PFSK-1 (cell line): ENCODE results near the gene FAM98B.

Experiments used
- FOXP2 ChIP-seq: optimal IDR thresholded peaks from 2 replicates; pipeline ENCODE3; 2011; ENCODE audit warnings: borderline replicate concordance, control low read depth, inconsistent platforms; ENCODE audit not compliant: insufficient read depth; ENCODE audit errors: extremely low read length, extremely low read depth
- POLR2AphosphoS5 ChIP-seq: IDR thresholded peaks from 2 replicates; pipeline ENCODE4 v1.6.1; 2012; ENCODE audit warnings: low read depth, mild to moderate bottlenecking, control low read depth, low read length, moderate library complexity
- SIN3A ChIP-seq: IDR thresholded peaks from 2 replicates; pipeline ENCODE4 v1.6.1; 2012; ENCODE audit warnings: mild to moderate bottlenecking, low read length, moderate library complexity, borderline replicate concordance; ENCODE audit not compliant: insufficient read depth
- TAF1 ChIP-seq: IDR thresholded peaks from 2 replicates; pipeline ENCODE4 v1.6.1; 2012; ENCODE audit warnings: low read length, control low read depth, borderline replicate concordance; ENCODE audit not compliant: insufficient read depth
- TF ChIP-seq, protein P1 (sequence below), 2 experiments: IDR thresholded peaks; 2 replicates each; pipeline versions ENCODE4 v1.6.1 to v1.8.0; 2011 to 2012; ENCODE audit warnings: low read depth in 2 of 2, low read length in 2 of 2, control low read depth in 1 of 2, inconsistent platforms in 1 of 2, mild to moderate bottlenecking in 1 of 2, moderate library complexity in 1 of 2; ENCODE audit not compliant: insufficient read depth in 1 of 2

DNA sequence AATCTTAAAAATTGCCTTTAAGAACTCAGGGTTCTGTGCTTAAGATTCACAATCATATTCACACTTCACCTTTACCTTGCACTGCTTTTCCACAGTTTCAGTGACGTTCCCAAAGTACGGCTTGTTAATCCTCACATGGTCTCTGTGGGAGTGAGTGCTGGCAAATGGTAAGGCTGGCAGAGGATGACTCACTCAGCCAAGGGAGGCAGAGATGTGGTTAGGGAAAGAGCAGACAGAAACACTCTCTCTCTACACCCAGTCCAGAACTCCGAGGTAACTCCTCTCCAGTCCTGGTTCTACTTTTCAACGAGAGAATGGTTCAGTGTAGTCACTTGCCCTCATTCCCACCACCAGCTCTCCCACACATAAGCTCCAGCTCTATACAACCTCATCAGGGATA lies 77.6 kb downstream of the FAM98B start:
- TF ChIP-seq POLR2AphosphoS5 (no peak), TAF1 (no peak), SIN3A (no peak), FOXP2 (no peak)
- TF ChIP-seq, protein P1, sequence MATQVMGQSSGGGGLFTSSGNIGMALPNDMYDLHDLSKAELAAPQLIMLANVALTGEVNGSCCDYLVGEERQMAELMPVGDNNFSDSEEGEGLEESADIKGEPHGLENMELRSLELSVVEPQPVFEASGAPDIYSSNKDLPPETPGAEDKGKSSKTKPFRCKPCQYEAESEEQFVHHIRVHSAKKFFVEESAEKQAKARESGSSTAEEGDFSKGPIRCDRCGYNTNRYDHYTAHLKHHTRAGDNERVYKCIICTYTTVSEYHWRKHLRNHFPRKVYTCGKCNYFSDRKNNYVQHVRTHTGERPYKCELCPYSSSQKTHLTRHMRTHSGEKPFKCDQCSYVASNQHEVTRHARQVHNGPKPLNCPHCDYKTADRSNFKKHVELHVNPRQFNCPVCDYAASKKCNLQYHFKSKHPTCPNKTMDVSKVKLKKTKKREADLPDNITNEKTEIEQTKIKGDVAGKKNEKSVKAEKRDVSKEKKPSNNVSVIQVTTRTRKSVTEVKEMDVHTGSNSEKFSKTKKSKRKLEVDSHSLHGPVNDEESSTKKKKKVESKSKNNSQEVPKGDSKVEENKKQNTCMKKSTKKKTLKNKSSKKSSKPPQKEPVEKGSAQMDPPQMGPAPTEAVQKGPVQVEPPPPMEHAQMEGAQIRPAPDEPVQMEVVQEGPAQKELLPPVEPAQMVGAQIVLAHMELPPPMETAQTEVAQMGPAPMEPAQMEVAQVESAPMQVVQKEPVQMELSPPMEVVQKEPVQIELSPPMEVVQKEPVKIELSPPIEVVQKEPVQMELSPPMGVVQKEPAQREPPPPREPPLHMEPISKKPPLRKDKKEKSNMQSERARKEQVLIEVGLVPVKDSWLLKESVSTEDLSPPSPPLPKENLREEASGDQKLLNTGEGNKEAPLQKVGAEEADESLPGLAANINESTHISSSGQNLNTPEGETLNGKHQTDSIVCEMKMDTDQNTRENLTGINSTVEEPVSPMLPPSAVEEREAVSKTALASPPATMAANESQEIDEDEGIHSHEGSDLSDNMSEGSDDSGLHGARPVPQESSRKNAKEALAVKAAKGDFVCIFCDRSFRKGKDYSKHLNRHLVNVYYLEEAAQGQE (IDR thresholded peaks at IDR 0.05; ENCODE audit: insufficient read depth in 1 of 2, low read depth in 2 of 2, low read length in 2 of 2) = no peak
